G401 (cell line): ENCODE data around the gene GRM8. TPM values are rescaled to one million over a fixed set of nuclear protein-coding genes. Genes with fewer than 3 reads are reported as not detected.

Source experiments
- DNase-seq: peaks from one replicate; pipeline ENCODE4 v3.0.0-alpha.2; 2015; ENCODE audit warnings: low spot score
- in situ Hi-C: cut with HindIII; loops from 2 replicates; pipeline ENCODE4 v1.10.0; 2016; ENCODE audit warnings: low sequenced_read_pairs, mixed read lengths
- total RNA-seq: library from RNA; depleted of rRNA; stranded (reverse); fragments of >200 nt; shearing (Covaris generic); gene quantifications from 2 replicates; pipeline ENCODE4 v1.2.3, GENCODE V29; 2014; rRNA removed

The GRM8 gene
- total RNA-seq, 1 experiment from 2014 or later: not detected

GRCh38 chr7:126443951-126444350 lies 808.8 kb downstream of the GRM8 start:
- in situ Hi-C loops: no loop called here
- DNase-seq: no peak

- no peak for DNase-seq
- in situ Hi-C loops: no loop called here
Measured at GRCh38 chr7:126442908-126443307, 809.8 kb downstream of the GRM8 start.

GRCh38 chr7:126441745-126442144 lies 811.0 kb downstream of the GRM8 start:
- in situ Hi-C loops: no loop called here
- no peak for DNase-seq

GRCh38 chr7:126440542-126440941 lies 812.2 kb downstream of the GRM8 start:
- in situ Hi-C loops: no loop called here

GRCh38 chr7:126436213-126436868 lies 816.4 kb downstream of the GRM8 start:
- no peak for DNase-seq
- in situ Hi-C loops: no loop called here

More at GRCh38 chr7:126440542-126440941, 812.2 kb downstream of the GRM8 start:
- no peak for DNase-seq

- in situ Hi-C loops: no loop called here
- DNase-seq: no peak
Measured at GRCh38 chr7:126426652-126427051, 826.1 kb downstream of the GRM8 start.

GRCh38 chr7:126424985-126425384 lies 827.8 kb downstream of the GRM8 start:
- in situ Hi-C loops: no loop called here
- no peak for DNase-seq

- in situ Hi-C loops: no loop called here
- DNase-seq: no peak
Measured at GRCh38 chr7:126419047-126419446, 833.7 kb downstream of the GRM8 start.

- in situ Hi-C loops: no loop called here
- no peak for DNase-seq
Measured at GRCh38 chr7:126411821-126412383, 840.8 kb downstream of the GRM8 start.

GRCh38 chr7:126411032-126411820 lies 841.5 kb downstream of the GRM8 start:
- no peak for DNase-seq
- in situ Hi-C loops: no loop called here

- in situ Hi-C loops: no loop called here
- DNase-seq: no peak
Measured at GRCh38 chr7:126403040-126403439, 849.7 kb downstream of the GRM8 start.

GRCh38 chr7:126401918-126402317 lies 850.8 kb downstream of the GRM8 start:
- in situ Hi-C loops: no loop called here
- DNase-seq: no peak

GRCh38 chr7:126398851-126399529 lies 853.8 kb downstream of the GRM8 start:
- in situ Hi-C loops: no loop called here
- no peak for DNase-seq

GRCh38 chr7:126398285-126398684 lies 854.5 kb downstream of the GRM8 start:
- in situ Hi-C loops: no loop called here
- DNase-seq: no peak

- in situ Hi-C loops: no loop called here
- DNase-seq: no peak
Measured at GRCh38 chr7:126394406-126394805, 858.3 kb downstream of the GRM8 start.

Other genes starting within 250 kb of the GRM8 start
- gene ZNF800, start 139.8 kb upstream of the GRM8 start, total RNA-seq: 8.1 and 9.4 TPM in 2 replicates